ENCODE data around the gene TNF.

Gene TNF

GRCh38 chr6:31575335-31575901 is at the start of gene TNF:
TNF (plus strand) TSS chr6:31575565; CDS start chr6:31575742, 177 bp downstream.
- no peak for DNase-seq

- DNase-seq = no peak
Measured at GRCh38 chr6:31525932-31526591, 49.3 kb upstream of the TNF start.

DNA sequence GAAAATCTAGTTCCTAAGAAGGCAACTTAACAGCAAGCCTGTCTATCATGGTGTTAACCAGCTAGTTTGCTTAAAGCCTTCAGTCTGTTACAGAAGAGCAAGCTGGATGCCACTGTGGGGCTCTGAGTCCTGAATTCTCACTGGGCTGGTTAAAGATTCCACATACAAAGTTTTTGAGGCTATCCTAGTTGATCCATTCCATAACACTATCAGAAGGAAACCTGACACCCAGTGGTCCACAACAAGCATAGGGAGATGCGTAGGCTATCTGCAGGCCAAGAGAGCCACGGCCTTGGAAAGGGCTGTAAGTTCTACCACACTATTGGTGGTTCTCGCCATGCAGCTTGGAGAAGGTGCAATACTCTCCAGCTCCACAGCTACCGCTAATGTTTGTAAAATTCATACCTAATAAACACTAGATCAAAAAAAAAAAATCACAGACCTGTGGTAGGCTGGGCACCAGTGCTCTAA is 47.0 kb upstream of the TNF start:
- no peak for DNase-seq

DNA sequence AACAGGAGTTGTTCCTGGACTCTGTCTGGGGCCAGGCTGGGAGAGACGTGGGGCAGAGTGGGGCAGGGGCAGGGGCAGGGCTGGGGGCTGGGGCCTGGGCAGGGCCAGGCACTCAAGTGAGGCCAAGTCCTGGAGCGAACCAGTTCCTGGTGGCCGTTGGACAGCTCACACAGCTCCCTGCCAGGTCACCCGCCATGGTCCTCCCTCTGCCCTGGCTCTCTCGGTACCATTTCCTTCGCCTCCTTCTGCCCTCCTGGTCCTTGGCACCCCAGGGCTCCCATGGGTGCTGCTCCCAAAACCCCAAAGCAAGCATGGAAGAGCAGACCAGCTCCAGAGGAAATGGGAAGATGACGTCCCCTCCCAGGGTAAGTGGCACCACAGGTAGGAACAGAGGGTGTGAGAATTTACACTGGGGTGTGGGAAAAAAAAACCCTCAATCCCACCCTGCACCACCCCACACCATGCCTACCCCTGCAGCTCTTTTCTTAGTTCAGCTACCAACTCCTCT is 46.5 kb upstream of the TNF start, which contains the start of gene MCCD1:
Gene MCCD1, plus strand, starts transcription at position 142 of the 508 bp plus-strand sequence. Its CDS starts 53 bp downstream, at position 195.
- no peak for DNase-seq

DNA sequence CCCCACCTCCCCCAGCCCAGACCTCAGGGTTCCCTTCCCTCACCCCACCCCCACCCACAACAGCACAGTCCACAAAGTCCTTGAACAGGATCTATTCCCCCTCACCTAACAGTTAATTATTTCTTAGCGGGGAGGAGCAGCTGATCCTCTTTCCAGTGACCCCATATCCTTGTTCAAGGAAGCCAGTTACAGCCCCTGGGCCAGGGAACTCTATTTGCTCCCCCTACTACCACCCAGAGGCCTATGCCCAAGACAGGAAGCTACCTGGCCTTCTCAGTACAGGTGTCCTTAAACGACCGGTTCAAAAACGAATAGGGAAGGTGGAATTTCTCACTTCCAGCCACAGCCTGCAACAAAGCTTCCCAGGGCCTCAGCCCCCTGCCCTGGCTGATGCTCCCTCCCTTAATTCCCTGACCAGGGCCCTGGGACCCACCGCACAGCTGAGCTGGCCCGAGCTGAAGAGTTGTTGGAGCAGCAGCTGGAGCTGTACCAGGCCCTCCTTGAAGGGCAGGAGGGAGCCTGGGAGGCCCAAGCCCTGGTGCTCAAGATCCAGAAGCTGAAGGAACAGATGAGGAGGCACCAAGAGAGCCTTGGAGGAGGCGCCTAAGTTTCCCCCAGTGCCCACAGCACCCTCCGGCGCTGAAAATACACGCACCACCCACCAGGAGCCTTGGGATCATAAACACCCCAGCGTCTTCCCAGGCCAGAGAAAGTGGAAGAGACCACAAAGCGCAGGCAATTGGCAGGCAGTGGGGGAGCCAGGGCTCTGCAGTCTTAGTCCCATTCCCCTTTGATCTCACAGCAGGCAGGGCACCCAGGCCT is 45.8 kb upstream of the TNF start:
- no peak for DNase-seq

DNA sequence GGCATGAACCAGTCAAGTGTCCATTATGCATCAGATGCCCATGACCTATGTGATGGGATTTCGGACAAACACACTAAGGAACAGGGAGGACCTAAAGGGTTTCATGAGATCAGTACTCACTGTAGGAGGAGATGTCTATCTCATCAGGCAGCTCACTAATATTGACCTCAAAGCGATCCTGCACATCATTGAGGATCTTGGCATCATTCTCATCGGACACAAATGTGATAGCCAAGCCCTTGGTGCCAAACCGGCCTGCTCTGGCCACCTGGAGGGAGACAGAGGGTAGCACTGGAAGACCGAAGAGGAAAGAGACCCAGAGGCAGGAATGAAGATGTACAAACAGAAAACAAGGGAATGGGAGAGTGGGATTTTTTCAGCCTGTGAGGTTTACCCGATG is 44.7 kb upstream of the TNF start:
- no peak for DNase-seq

DNA sequence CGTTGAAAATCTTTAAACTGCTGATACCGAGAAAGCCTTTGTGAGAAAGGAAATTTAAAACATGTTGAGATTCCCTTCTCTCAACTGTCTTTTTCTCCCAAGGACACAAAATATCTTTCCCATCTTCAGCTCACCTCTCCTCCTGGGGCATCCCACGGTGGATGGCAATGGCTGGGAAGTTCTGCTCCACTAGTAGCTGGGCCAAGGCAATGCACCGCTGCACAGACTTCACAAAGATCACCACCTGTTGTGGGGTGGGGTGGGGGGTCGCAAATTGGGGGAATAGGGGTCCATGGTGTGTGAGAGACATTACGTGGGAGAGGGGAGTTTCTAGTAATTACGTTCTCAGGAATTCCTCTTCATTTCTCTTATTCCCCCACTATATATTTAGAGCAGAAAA is 44.2 kb upstream of the TNF start:
- DNase-seq = no peak

DNA sequence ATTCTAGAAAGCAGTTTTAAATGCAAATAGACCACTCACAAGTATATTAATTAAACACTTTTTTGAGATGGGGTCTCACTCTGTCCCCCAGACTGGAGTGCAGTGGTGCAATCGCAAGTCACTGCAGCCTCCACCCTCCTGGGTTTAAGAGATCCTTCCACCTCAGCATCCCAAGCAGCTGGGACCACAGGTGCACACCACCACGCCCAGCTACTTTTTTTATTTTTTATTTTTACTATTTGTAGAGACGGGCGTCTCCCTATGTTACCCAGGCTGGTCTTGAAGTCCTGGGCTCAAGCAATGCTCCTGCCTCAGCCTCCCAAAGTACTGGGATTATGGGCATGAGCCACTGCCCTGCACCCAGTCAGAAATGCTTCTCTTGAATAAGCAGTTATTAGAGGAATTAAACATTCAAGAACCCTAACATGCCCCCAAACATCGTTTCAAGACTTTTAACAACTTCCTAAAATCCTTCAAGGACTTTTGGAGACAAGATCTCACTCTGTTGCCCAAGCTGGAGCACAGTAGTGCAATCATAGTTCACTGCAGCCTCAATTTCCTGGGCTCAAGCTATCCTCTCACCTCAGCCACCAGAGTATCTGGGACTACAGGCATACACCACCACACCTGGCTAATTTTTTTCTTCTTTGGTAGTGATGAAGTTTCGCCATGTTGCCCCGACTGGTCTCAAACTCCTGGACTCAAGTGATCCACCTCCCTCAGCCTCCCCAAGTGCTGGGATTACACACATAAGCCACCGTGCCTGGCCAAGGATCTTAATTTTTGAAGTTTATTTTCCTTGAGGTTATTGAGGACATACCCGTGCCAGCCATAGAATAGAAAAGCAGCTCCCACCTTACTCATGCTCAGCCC is 43.4 kb upstream of the TNF start:
- DNase-seq = no peak

- no peak for DNase-seq
Measured at GRCh38 chr6:31532644-31533454, 42.5 kb upstream of the TNF start.

- DNase-seq = no peak
Measured at GRCh38 chr6:31533455-31533841, 41.9 kb upstream of the TNF start.

GRCh38 chr6:31534011-31534410 is 41.4 kb upstream of the TNF start:
- DNase-seq = no peak

DNA sequence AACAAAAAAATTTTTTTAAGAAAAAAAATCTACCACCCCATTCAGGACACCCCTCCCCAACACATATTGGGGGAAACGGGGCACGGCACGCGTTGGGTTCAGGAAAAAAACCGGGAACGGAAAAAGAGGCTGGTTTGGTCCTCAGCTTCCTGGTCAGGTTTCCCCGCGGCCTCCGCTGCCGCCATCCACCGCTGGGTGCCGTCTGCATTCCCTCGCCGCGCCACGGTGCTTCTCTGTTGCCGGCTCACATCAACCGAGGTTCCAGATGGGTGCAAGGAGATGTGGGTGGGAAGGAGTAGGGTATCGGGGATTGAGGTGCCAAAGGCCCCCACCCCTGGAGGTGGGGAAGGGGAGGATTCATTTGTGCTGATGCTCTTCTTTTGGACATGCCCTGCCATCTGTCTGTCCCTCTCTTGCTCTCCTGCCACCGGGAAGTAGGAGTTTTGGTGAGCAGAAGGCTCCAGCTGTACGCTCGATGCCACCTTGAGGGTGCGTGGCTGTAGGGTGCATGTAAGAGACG is 40.8 kb upstream of the TNF start:
- no peak for DNase-seq

DNA sequence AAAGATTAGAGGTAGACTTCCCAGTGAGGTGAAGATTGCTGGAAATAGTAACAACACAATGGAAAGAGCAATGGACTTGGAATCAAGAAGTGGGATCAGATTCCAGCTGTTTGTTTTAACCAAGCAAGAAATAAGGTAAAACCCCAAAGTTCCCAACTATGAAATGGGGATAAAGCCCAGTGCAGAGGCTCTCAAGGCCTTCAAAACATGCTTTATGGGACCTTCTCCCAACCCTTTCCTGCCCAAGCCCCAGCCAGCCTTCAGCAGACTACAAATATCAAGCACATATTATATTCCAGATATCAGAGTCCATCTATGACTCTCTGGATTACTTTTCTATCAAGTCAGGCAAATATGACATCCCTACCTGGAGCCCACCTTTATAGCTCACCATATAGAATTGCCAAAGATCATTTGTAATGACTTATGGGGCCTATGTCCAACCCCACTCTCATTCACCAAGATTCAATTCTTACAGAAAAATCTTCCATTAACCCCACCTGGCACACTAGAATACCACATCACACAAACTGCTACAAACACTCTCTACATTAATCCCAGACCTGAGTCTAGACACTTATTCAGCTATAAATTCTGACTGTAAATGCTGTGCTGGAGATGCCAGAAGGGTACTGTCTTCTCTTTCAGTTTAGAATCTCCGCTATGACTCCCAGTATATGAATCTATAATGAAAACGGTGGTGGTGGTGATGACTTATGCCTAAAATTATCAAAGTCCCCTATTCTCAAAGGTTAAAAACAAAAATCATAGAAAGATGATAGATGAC is 39.6 kb upstream of the TNF start:
- no peak for DNase-seq

- no peak for DNase-seq
Measured at GRCh38 chr6:31538805-31539400, 36.5 kb upstream of the TNF start.

GRCh38 chr6:31540640-31541039 is 34.7 kb upstream of the TNF start:
- no peak for DNase-seq

DNA sequence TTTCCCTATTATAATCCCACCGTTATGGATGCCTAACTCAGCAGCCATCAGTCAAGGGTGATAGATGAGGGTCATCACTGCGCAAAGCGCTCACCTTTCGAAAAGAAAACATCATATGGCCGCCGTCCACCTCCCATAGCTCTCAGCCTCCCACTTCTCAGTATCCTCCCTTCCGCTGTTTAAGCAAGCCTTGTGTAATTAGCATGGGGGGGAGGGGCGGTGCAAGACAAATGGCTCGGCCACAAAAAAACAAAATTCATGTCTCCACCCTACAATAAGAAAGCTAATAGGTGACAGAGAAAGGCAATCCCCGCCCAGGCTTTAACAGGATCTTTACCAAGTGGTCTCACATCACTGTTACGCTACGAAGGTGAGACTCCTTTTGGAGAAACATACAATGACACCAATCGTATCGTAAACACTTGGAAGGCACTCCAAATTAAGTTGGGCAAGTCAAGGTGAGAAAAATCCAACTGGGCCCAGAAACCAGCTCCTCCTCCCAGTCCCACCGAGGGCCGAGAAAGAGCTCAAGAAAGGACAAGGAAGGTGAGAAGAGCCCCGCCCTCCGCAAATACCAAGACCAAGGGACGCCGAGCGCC is 34.2 kb upstream of the TNF start:
- no peak for DNase-seq

DNA sequence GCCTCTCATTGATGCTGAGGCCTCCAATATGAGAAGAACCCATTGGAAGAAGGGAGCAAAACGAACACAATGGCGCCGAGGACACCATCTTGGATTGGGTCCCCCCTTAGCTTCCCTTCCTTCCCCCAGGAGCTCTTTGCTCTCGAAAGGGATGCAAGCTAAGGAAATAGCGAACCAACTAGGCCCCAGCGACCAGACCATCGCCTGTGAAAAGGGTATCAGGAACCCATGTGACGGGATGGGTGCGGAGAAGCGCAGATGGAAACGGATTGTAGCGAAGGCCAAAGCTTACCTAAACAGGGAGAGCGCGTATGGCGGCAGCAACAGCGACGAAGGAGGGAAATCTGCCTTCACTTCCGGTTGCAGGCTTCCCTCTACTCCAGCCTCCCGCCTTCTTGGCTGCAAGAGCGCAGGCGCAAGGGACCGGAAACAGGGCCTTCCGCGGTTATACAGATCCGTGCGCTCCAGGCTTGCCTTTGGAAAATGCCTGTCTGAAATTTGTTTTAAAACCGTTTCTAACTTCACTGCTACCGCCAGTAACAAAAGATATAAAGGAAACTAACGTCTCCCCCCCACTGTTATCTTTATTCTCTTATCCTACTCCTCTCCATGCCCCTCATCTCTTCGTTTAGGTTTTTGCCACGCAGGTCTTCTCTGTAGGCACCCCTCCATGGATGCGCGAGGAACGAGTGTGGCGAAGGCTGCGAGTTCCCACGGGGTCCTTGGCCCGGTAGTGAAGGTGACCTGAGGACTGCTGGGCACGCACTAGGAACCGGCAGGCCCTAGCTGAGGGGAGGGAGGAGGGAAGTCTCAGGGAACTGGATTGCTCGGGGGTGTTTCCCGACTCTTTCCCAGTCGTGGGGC is 33.5 kb upstream of the TNF start, which contains the start of gene DDX39B:
Gene DDX39B, minus strand, starts transcription at position 346 of the 864 bp plus-strand sequence. CDS start 1,471 bp downstream, outside the sequence.
- peak; percentile 79 for DNase-seq

GRCh38 chr6:31543639-31544038 is 31.7 kb upstream of the TNF start:
- DNase-seq = no peak

DNA sequence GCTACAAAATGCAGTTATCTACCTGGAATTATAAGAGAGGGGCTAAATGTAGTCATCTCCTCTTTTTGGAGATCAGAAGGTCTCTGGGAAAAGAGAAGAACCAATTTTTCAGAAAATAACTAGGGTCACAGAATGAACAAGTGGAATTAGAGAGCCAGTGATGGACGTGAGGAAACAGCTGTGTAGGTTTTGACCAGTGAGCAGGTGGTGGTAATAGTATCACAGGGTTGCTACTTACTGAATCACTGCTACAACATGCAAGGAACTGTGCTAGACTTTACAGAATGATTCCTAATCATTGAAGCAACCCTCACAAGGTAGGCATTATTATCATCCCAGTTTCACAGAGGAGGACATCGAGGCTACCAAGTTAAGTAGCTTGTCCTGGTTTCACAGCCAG is 30.7 kb upstream of the TNF start:
- no peak for DNase-seq

All from NCI-H1436 treated with DMSO at 0.1 percent for 48 hours (cell line).